WERI-Rb-1 (cell line): ENCODE results near the gene SPTBN1.

Experiments
- DNase-seq: peaks from one replicate; pipeline ENCODE4 v3.0.0-alpha.2; 2020
- H3K27ac ChIP-seq: fragments of 250-450 bp; sonication (Bioruptor Pico); 2 replicates; pipeline ENCODE4 v1.5.1; 2020; ENCODE audit warnings: mild to moderate bottlenecking, moderate library complexity
- H3K27me3 ChIP-seq: fragments of 250-450 bp; sonication (Bioruptor Pico); 2 replicates; pipeline ENCODE4 v1.5.1; 2021; ENCODE audit warnings: mild to moderate bottlenecking, low read depth, moderate library complexity; ENCODE audit not compliant: insufficient read depth, severe bottlenecking
- H3K36me3 ChIP-seq: fragments of 250-450 bp; sonication (Bioruptor Pico); 2 replicates; pipeline ENCODE4 v1.5.1; 2020; ENCODE audit warnings: mild to moderate bottlenecking, moderate library complexity
- H3K4me3 ChIP-seq: 2 replicates; pipeline ENCODE4 v1.5.1; 2011; ENCODE audit warnings: low read depth, mild to moderate bottlenecking, control low read depth, low read length
- H3K9me3 ChIP-seq: fragments of 250-450 bp; sonication (Bioruptor Pico); 2 replicates; pipeline ENCODE4 v1.5.1; 2021; ENCODE audit warnings: mild to moderate bottlenecking, moderate library complexity; ENCODE audit not compliant: severe bottlenecking
- CTCF ChIP-seq: IDR thresholded peaks from 2 replicates; pipeline ENCODE4 v1.5.1; 2011; ENCODE audit warnings: low read depth, mild to moderate bottlenecking, control low read depth, inconsistent platforms, low read length

Gene SPTBN1

GRCh38 chr2:54522624-54523281 lies 66.6 kb downstream of the SPTBN1 start:
- peaks cover 20% of the 10 kb centered on the region for H3K36me3 ChIP-seq
- no peak overlapping the region for H3K4me3 ChIP-seq
- H3K27me3 ChIP-seq, result no peaks in the 10 kb centered on the region
- peak; percentile 73 for DNase-seq
- peak; percentile 79 for TF ChIP-seq CTCF
- no peak overlapping the region for H3K27ac ChIP-seq
- H3K9me3 ChIP-seq, result no peaks in the 10 kb centered on the region

DNA sequence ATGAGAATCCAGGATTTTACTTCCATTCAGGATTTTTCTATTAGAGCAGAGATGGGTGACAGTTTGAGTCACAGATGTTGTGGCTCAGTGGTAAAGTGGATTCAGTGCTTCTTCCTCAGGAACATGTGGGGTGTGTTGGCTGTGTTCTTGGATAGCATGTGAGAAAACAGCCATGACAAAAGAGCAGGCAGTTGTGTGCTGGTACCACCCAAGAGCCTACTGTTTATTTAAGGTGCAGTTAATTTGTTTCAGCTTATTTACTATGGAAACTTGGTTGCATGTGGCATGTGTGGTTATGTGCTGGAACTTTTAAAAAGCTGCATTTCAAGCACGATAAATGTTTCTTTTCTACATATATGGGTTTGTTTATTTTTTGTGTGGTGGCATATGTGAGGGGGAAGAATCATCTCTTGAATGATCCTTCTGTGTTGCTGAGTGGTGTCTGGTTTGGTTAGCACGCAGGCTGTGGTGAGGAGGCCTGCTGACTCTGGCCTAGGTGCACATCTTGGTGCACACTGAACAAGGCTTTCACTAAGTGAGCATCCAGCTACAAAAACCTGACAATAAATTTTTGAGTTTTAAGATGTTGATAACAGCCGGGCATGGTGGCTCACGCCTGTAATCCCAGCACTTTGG lies 67.3 kb downstream of the SPTBN1 start:
- Histone ChIP-seq H3K27ac (no peak overlapping the region), H3K9me3 (no peaks in the 10 kb centered on the region), H3K36me3 (peaks cover 20% of the 10 kb centered on the region), H3K27me3 (no peaks in the 10 kb centered on the region), H3K4me3 (no peak overlapping the region)
- no peak for DNase-seq
- no peak for TF ChIP-seq CTCF

- no peak overlapping the region for H3K27ac ChIP-seq
- DNase-seq, result no peak
Measured at GRCh38 chr2:54524226-54524991, 68.3 kb downstream of the SPTBN1 start.

DNA sequence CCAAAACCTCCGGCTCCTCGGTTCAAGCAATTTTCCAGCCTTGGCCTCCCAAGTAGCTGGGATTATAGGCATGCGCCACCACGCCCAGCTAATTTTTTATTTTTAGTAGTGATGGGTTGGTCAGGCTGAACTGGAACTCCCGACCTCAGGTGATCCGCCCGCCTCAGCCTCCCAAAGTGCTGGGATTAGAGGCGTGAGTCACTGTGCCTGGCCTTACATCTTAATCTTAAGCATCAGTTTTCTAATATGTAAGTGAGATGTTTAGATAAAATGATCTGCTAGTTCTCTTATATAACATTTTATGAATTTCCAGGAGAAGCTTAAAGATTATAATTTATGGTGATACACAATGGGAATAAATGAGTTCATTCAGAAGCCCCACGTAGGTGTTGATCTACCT lies 69.2 kb downstream of the SPTBN1 start:
- Histone ChIP-seq H3K36me3 (peaks cover 22% of the 10 kb centered on the region), H3K4me3 (no peak overlapping the region), H3K9me3 (no peaks in the 10 kb centered on the region), H3K27me3 (no peaks in the 10 kb centered on the region), H3K27ac (no peak overlapping the region)
- DNase-seq, result no peak
- TF ChIP-seq CTCF, result no peak

More at GRCh38 chr2:54524226-54524991, 68.3 kb downstream of the SPTBN1 start:
- Histone ChIP-seq H3K36me3 (peaks cover 20% of the 10 kb centered on the region), H3K27me3 (no peaks in the 10 kb centered on the region), H3K4me3 (no peak overlapping the region), H3K9me3 (no peaks in the 10 kb centered on the region)
- no peak for TF ChIP-seq CTCF

GRCh38 chr2:54526226-54526879 lies 70.2 kb downstream of the SPTBN1 start:
- Histone ChIP-seq H3K4me3 (no peak overlapping the region), H3K27me3 (no peaks in the 10 kb centered on the region), H3K27ac (no peak overlapping the region), H3K36me3 (peaks cover 25% of the 10 kb centered on the region), H3K9me3 (no peaks in the 10 kb centered on the region)
- no peak for TF ChIP-seq CTCF
- DNase-seq, result no peak
